H9 (cell line): ENCODE data around the gene MOB3A. TPM values are rescaled to one million over a fixed set of nuclear protein-coding genes. Genes with fewer than 3 reads are reported as not detected.
A peak's percentile ranks its signal among the peaks of the same experiment; 100 is the strongest.

Source experiments
- DNase-seq: peaks from one replicate; pipeline ENCODE4 v3.0.0-alpha.2; 2017
- H2AFZ ChIP-seq: one replicate; pipeline ENCODE4 v1.6.1; 2013; ENCODE audit warnings: mild to moderate bottlenecking, low read length, control low read depth, moderate library complexity
- H2AK5ac ChIP-seq: 2 replicates; pipeline ENCODE4 v1.6.1; 2013; ENCODE audit warnings: low read length, control low read depth, mixed read lengths; ENCODE audit not compliant: insufficient read length
- H2BK120ac ChIP-seq: one replicate; pipeline ENCODE4 v1.6.1; 2013; ENCODE audit warnings: low read depth, mild to moderate bottlenecking, low read length, control low read depth, inconsistent platforms; ENCODE audit not compliant: poor library complexity, severe bottlenecking
- H2BK12ac ChIP-seq: 2 replicates; pipeline ENCODE4 v1.6.1; 2013; ENCODE audit warnings: low read length, control low read depth, mixed read lengths, low read depth; ENCODE audit not compliant: insufficient read length
- H2BK15ac ChIP-seq: 2 replicates; pipeline ENCODE4 v1.6.1; 2013; ENCODE audit warnings: low read depth, low read length, control low read depth
- H2BK20ac ChIP-seq: one replicate; pipeline ENCODE4 v1.6.1; 2013; ENCODE audit warnings: low read depth, mild to moderate bottlenecking, low read length, control low read depth, inconsistent platforms; ENCODE audit not compliant: poor library complexity, severe bottlenecking
- H2BK5ac ChIP-seq: 2 replicates; pipeline ENCODE4 v1.6.1; 2013; ENCODE audit warnings: low read length, control low read depth, mixed read lengths; ENCODE audit not compliant: insufficient read length
- H3K14ac ChIP-seq: 2 replicates; pipeline ENCODE4 v1.6.1; 2013; ENCODE audit warnings: low read length, control low read depth; ENCODE audit not compliant: insufficient read depth
- H3K18ac ChIP-seq: 2 replicates; pipeline ENCODE4 v1.6.1; 2013; ENCODE audit warnings: low read depth, mild to moderate bottlenecking, mixed read lengths, low read length, control low read depth; ENCODE audit not compliant: insufficient read length
- H3K23ac ChIP-seq: 2 replicates; pipeline ENCODE4 v1.6.1; 2013; ENCODE audit warnings: low read length, control low read depth, mixed read lengths, low read depth; ENCODE audit not compliant: insufficient read length
- H3K23me2 ChIP-seq: 2 replicates; pipeline ENCODE4 v1.6.1; 2013; ENCODE audit warnings: low read depth, mild to moderate bottlenecking, mixed read lengths, low read length, control low read depth; ENCODE audit not compliant: insufficient read length, poor library complexity, severe bottlenecking
- H3K27ac ChIP-seq: 2 replicates; pipeline ENCODE4 v1.5.1; 2013; ENCODE audit warnings: low read length, control low read depth, mixed read lengths, low read depth; ENCODE audit not compliant: insufficient read length
- H3K27me3 ChIP-seq: 2 replicates; pipeline ENCODE4 v1.6.1; 2013; ENCODE audit warnings: low read length, control low read depth, inconsistent platforms; ENCODE audit not compliant: insufficient read depth
- H3K4ac ChIP-seq: 2 replicates; pipeline ENCODE4 v1.6.1; 2013; ENCODE audit warnings: low read depth, mild to moderate bottlenecking, control low read depth, inconsistent platforms, low read length, moderate library complexity
- H3K4me1 ChIP-seq: 2 replicates; pipeline ENCODE4 v1.6.1; 2013; ENCODE audit warnings: low read length, control low read depth, inconsistent platforms; ENCODE audit not compliant: insufficient read depth
- H3K4me2 ChIP-seq: 2 replicates; pipeline ENCODE4 v1.6.1; 2013; ENCODE audit warnings: low read length, control low read depth, mixed read lengths; ENCODE audit not compliant: insufficient read length, insufficient read depth
- H3K56ac ChIP-seq: 2 replicates; pipeline ENCODE4 v1.6.1; 2013; ENCODE audit warnings: low read depth, mild to moderate bottlenecking, mixed read lengths, low read length, control low read depth; ENCODE audit not compliant: insufficient read length
- H3K79me1 ChIP-seq: 2 replicates; pipeline ENCODE4 v1.6.1; 2013; ENCODE audit warnings: low read depth, mild to moderate bottlenecking, moderate library complexity, low read length, control low read depth, inconsistent platforms; ENCODE audit not compliant: insufficient read depth, poor library complexity, severe bottlenecking
- H3K79me2 ChIP-seq: 2 replicates; pipeline ENCODE4 v1.6.1; 2013; ENCODE audit warnings: low read length, control low read depth, inconsistent platforms; ENCODE audit not compliant: insufficient read depth
- H3K9ac ChIP-seq: 2 replicates; pipeline ENCODE4 v1.6.1; 2013; ENCODE audit warnings: low read length, control low read depth, mixed read lengths; ENCODE audit not compliant: insufficient read length; ENCODE audit errors: extremely low read depth
- H3K9me3 ChIP-seq: one replicate; pipeline ENCODE4 v1.6.1; 2013; ENCODE audit warnings: low read depth, low read length, inconsistent platforms; ENCODE audit not compliant: control insufficient read depth
- H3T11ph ChIP-seq: one replicate; pipeline ENCODE4 v1.6.1; 2013; ENCODE audit warnings: mild to moderate bottlenecking, low read length, control low read depth, inconsistent platforms
- H4K20me1 ChIP-seq: one replicate; pipeline ENCODE4 v1.6.1; 2013; ENCODE audit not compliant: control insufficient read depth, insufficient read length, insufficient read depth
- H4K5ac ChIP-seq: 2 replicates; pipeline ENCODE4 v1.6.1; 2013; ENCODE audit warnings: low read depth, mild to moderate bottlenecking, mixed read lengths, low read length, control low read depth; ENCODE audit not compliant: insufficient read length
- H4K8ac ChIP-seq: replicated peaks from 2 replicates; pipeline ENCODE4 v1.6.1; 2013; ENCODE audit warnings: low read length, control low read depth, mixed read lengths, low read depth; ENCODE audit not compliant: insufficient read length
- H4K91ac ChIP-seq: 2 replicates; pipeline ENCODE4 v1.6.1; 2013; ENCODE audit warnings: low read depth, mild to moderate bottlenecking, moderate library complexity, mixed read lengths, low read length, control low read depth; ENCODE audit not compliant: insufficient read length
- H3K27ac Mint-ChIP-seq, 3 experiments: 2 replicates in 2 of 3; 3 replicates in 1 of 3; pipeline ENCODE4 v1.8.0; 2020 to 2021; ENCODE audit warnings: mixed read lengths in 3 of 3, mild to moderate bottlenecking in 1 of 3, moderate library complexity in 1 of 3
- H3K27me3 Mint-ChIP-seq: 2 replicates; pipeline ENCODE4 v1.8.0; 2021; ENCODE audit warnings: low read depth, mild to moderate bottlenecking, moderate library complexity, mixed read lengths
- H3K36me3 Mint-ChIP-seq, 3 experiments: 2 replicates in 2 of 3; 3 replicates in 1 of 3; pipeline ENCODE4 v1.8.0; 2020 to 2021; ENCODE audit warnings: low read depth in 3 of 3, mixed read lengths in 3 of 3; ENCODE audit not compliant: insufficient read depth in 1 of 3
- H3K4me1 Mint-ChIP-seq, 2 experiments: 2 replicates each; pipeline ENCODE4 v1.8.0; 2020; ENCODE audit warnings: mixed read lengths in 2 of 2
- H3K4me3 Mint-ChIP-seq, 2 experiments: 2 replicates in 1 of 2; 3 replicates in 1 of 2; pipeline ENCODE4 v1.8.0; 2020 to 2021; ENCODE audit warnings: mild to moderate bottlenecking in 2 of 2, mixed read lengths in 2 of 2, moderate library complexity in 1 of 2
- H3K9me3 Mint-ChIP-seq, 2 experiments: 2 replicates in 1 of 2; 3 replicates in 1 of 2; pipeline ENCODE4 v1.8.0; 2020; ENCODE audit warnings: mild to moderate bottlenecking in 2 of 2, mixed read lengths in 2 of 2, moderate library complexity in 1 of 2
- CTCF ChIP-seq: fragments of 200-600 bp; sonication (generic); conservative IDR thresholded peaks from 3 replicates; pipeline ENCODE4 v1.8.0; 2021; ENCODE audit warnings: antibody characterized with exemption, mild to moderate bottlenecking
- WGBS: extraction: QIAGEN DNeasy Blood & Tissue Kit; methylation state at CpG from one replicate; pipeline ENCODE4 v1.1.7; 2013; ENCODE audit warnings: missing lambda C conversion rate, low lambda C conversion rate, mixed read lengths; ENCODE audit not compliant: insufficient read length; ENCODE audit errors: extremely low coverage; 5-methylcytosine and 5-hydroxymethylcytosine counted together
- total RNA-seq: library from RNA; stranded (reverse); gene quantifications from 2 replicates; pipeline ENCODE4 v1.2.1, GENCODE V29; 2021

Gene MOB3A
- total RNA-seq, 1 experiment from 2014 or later = 11.5 TPM

GRCh38 chr19:2047449-2048103 is 48.5 kb downstream of the MOB3A start:
- no CpG with 5 or more reads among the region's 22 CpGs for WGBS

More at GRCh38 chr19:2047449-2048103, 48.5 kb downstream of the MOB3A start:
- Histone ChIP-seq H3K4me1 (no peaks in the 10 kb centered on the region; the same call in 1 of the 2 replicates), H4K91ac (no peak overlapping the region), H2BK15ac (no peak overlapping the region), H3K79me2 (peaks cover 11% of the 10 kb centered on the region; the same call in 1 of the 2 replicates), H2BK120ac (no peak overlapping the region), H3K4ac (no peak overlapping the region), H3K14ac (no peak overlapping the region), H2BK5ac (no peak overlapping the region), H3K23ac (no peak overlapping the region), H2AFZ (no peak overlapping the region), H3K9me3 (no peaks in the 10 kb centered on the region), H3T11ph (no peak overlapping the region), H3K56ac (no peak overlapping the region), H2AK5ac (no peak overlapping the region), H3K9ac (no peak overlapping the region), H2BK20ac (no peak overlapping the region), H4K5ac (no peak overlapping the region), H3K27me3 (no peaks in the 10 kb centered on the region), H3K4me2 (no peak overlapping the region), H4K8ac (no peak overlapping the region), H4K20me1 (peaks cover 2% of the 10 kb centered on the region), H3K23me2 (peaks cover 9% of the 10 kb centered on the region), H3K27ac (no peak overlapping the region), H3K79me1 (peaks cover 3% of the 10 kb centered on the region), H2BK12ac (no peak overlapping the region), H3K18ac (no peak overlapping the region)
- no peak overlapping the region for H3K4me3 Mint-ChIP-seq
- H3K27ac Mint-ChIP-seq = no peak overlapping the region
- peak; percentile 28 for DNase-seq
- peaks cover 10 to 11% of the 10 kb centered on the region in 2 experiments for H3K4me1 Mint-ChIP-seq
- H3K27me3 Mint-ChIP-seq = no peaks in the 10 kb centered on the region
- peaks cover 3 to 11% (median 8%) of the 10 kb centered on the region in 3 experiments; a peak in 5 of 7 replicates for H3K36me3 Mint-ChIP-seq
- no peak for TF ChIP-seq CTCF
- no peaks in the 10 kb centered on the region for H3K9me3 Mint-ChIP-seq
